Measurements from ENCODE around the gene BAIAP2. TPM values are rescaled to one million over a fixed set of nuclear protein-coding genes. Genes with fewer than 3 reads are reported as not detected.

Gene BAIAP2
- total RNA-seq, 1 donor from 2014 or later = 48.7 TPM

- no peak for DNase-seq (ENCODE audit: low spot score)
These were observed 50.5 kb downstream of the BAIAP2 start for GRCh38 chr17:81085420-81085911.

- DNase-seq (ENCODE audit: low spot score) = peak; percentile 78
These were observed 52.0 kb downstream of the BAIAP2 start for GRCh38 chr17:81086789-81087551.

GRCh38 chr17:81090361-81091136 lies 55.6 kb downstream of the BAIAP2 start:
- peak; percentile 73 for DNase-seq (ENCODE audit: low spot score)

- DNase-seq (ENCODE audit: low spot score) = no peak
These were observed 56.2 kb downstream of the BAIAP2 start for GRCh38 chr17:81091154-81091553.

GRCh38 chr17:81091774-81092517 lies 57.0 kb downstream of the BAIAP2 start:
- DNase-seq (ENCODE audit: low spot score) = no peak

GRCh38 chr17:81092518-81093095 lies 57.7 kb downstream of the BAIAP2 start:
- DNase-seq (ENCODE audit: low spot score) = no peak

GRCh38 chr17:81093619-81094508 lies 58.9 kb downstream of the BAIAP2 start:
- no peak for DNase-seq (ENCODE audit: low spot score)

- DNase-seq (ENCODE audit: low spot score) = peak; percentile 90
These were observed 59.8 kb downstream of the BAIAP2 start for GRCh38 chr17:81094509-81095382.

- no peak for DNase-seq (ENCODE audit: low spot score)
These were observed 60.4 kb downstream of the BAIAP2 start for GRCh38 chr17:81095383-81095762.

GRCh38 chr17:81096741-81097133 lies 61.8 kb downstream of the BAIAP2 start:
- no peak for DNase-seq (ENCODE audit: low spot score)

GRCh38 chr17:81097134-81097942 lies 62.4 kb downstream of the BAIAP2 start:
- peak; percentile 82 for DNase-seq (ENCODE audit: low spot score)

- peak; percentile 61 for DNase-seq (ENCODE audit: low spot score)
These were observed 63.0 kb downstream of the BAIAP2 start for GRCh38 chr17:81097943-81098308.

GRCh38 chr17:81099888-81100287 lies 64.9 kb downstream of the BAIAP2 start:
- DNase-seq (ENCODE audit: low spot score) = no peak

- DNase-seq (ENCODE audit: low spot score) = no peak
These were observed 65.7 kb downstream of the BAIAP2 start for GRCh38 chr17:81100668-81101067.

- DNase-seq (ENCODE audit: low spot score) = peak; percentile 68
These were observed 66.8 kb downstream of the BAIAP2 start for GRCh38 chr17:81101614-81102306.

- DNase-seq (ENCODE audit: low spot score) = no peak
These were observed 67.4 kb downstream of the BAIAP2 start for GRCh38 chr17:81102352-81102751.

- no peak for DNase-seq (ENCODE audit: low spot score)
These were observed 67.9 kb downstream of the BAIAP2 start for GRCh38 chr17:81102869-81103268.

- no peak for DNase-seq (ENCODE audit: low spot score)
These were observed 68.4 kb downstream of the BAIAP2 start for GRCh38 chr17:81103379-81103778.

Measured in ureter (tissue), 1 donor.